GM19328 (cell line): ENCODE data around the gene PPIF.
A peak's percentile ranks its signal among the peaks of the same experiment; 100 is the strongest.

Experiments
- ATAC-seq: cut with Tn5 transposase; IDR thresholded peaks from one replicate; pipeline ENCODE4 v1.9.1; 2021; ENCODE audit warnings: mild to moderate bottlenecking, moderate library complexity; ENCODE audit not compliant: unreplicated experiment

The PPIF gene

GRCh38 chr10:79347226-79347893 lies at the start of gene PPIF:
Gene PPIF (plus strand): TSS chr10:79347469. CDS start chr10:79347549, 80 bp downstream.
- ATAC-seq, result peak; percentile 75

DNA sequence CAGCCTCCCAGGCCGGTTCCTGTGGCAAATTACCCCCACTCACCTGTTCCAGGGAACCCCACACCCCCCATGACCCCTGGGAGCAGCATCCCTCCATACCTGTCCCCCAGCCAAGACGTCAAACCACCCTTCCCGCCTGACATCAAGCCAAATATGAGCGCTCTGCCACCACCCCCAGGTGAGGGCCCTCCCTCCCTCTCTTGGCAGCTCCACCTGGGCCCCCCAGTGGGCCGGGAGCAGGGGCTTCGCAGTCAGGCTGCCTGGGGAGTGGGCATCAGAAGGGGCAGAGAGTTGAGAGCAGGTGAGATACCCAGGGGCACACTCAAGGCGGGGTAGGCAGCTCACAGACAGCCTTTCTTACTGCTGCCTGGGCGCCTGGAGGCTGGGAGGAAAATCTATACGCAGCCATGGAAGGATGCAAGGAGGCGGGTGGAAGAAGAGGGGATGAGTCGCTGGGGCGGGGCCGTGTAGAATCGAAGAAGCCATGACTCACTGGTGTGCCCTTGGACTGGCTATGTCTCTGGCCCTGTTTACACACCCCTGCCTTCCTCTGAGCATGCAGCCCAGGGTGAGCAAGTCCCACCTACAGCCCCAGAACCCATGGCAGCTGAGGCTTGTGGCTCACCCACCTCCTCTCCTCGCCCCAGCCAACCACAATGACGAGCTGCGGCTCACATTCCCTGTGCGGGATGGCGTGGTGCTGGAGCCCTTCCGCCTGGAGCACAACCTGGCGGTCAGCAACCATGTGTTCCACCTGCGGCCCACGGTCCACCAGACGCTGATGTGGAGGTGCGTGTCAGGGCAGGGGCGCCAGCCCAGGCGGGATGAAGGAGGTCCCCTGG lies 48.6 kb upstream of the PPIF start:
- no peak for ATAC-seq

- no peak for ATAC-seq
These were observed 47.6 kb upstream of the PPIF start for GRCh38 chr10:79299397-79300241.

DNA sequence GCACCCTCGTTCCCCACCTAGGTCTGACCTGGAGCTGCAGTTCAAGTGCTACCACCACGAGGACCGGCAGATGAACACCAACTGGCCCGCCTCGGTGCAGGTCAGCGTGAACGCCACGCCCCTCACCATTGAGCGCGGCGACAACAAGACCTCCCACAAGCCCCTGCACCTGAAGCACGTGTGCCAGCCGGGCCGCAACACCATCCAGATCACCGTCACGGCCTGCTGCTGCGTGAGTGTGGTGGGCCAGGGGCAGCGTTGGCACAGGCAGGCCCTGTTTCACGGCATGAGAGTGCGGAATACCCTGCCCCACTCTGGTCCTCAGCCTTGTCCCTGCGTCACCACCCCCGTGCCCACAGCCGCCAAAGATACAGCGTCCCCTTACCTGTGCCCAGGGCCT lies 46.6 kb upstream of the PPIF start:
- ATAC-seq, result no peak

DNA sequence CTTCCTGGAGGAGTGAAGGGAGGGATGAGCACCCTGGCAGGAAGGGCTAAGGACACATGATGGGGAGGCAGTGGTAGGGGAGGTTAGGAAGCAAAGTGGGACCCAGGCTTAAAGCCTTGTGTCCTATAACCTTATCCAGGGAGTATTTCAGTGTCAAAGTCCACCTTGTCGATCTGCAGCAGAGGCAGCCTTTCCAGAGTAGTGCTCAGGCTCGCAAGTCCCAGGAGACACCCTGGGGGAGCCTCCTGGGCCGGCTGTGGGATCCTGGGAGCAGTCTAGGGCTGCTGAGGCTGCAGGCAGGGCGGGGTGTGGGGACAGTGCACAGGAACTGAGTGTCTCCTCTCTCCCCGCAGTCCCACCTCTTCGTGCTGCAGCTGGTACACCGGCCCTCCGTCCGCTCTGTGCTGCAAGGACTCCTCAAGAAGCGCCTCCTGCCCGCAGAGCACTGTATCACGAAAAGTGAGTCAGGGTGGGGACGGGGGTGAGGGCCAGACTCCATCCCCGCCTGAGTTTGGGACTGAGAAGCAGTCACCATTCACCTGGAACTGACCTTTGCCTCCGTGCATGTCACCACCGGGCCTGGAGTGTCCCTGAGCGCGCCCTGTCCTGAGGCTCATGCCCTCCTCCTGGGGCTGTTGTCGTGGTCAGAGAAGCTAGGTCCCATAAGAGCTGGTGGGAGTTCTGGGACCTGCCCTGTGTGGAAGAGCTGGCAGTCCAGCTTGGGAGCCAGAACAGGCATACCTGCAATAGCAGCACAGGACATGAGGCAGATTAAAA lies 45.3 kb upstream of the PPIF start:
- no peak for ATAC-seq

DNA sequence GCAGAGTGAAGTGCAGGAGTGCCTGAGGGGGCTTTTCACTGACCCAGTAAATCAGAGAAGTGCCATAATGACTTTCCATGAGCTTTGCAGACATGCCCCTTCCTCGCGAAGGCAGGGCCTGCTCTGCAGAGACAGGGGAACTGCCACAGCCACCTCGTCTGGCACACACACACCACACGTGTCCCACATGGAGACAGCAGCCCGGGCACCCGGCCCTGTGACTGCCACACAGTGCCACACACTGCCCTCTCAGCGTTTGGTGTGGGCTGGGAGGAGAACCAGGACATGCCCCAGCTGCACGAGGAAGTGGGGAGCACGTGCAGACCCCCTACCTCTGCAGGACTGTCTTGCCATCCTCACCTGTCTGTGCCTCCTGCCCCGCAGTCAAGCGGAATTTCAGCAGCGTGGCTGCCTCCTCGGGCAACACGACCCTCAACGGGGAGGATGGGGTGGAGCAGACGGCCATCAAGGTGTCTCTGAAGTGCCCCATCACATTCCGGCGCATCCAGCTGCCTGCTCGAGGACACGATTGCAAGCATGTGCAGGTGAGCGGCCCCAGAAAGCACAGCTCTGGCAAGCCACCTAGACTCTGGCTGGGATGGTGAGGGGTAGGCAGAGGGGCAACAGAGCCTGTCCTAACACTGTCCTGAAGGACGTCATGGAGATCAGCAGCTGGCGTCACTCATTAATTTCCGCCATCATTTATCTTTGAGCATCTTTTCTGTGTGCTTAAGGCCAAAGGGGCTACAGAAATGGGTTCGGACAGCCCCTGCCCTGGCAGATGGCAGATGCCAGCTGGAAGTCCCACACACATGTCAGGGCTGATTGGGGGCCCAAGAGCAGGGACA lies 43.4 kb upstream of the PPIF start:
- ATAC-seq, result no peak

DNA sequence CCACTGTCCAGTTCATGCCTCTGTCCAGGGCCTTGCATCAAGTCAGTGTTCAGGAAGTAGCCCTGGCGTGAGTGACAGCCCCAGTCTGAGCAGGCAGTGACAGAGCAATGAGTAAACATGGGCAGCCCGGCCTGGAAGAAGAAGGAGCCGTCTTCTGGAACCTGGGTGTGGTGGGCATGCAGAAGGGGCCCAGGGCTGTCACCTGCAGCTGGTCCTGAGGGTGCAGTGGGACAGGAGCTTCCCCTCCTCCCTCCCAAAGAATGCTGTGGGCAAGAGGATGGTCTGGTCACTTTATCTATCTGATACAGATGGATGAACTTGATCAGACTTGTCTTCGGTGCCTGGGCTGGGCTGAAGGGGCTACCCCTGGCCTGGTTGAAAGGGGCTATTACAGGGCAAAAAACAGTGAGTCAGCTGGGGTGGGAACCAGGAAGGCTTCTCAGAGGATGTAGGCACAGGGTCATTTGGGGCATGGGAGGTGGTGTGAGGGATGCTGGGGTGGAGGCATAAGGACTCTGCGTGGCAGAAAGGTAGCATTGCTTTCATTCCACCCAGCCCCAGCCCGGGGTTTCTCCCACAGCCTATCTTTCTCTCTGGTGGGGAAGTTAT lies 42.7 kb upstream of the PPIF start:
- ATAC-seq, result no peak

- ATAC-seq, result no peak
These were observed 41.8 kb upstream of the PPIF start for GRCh38 chr10:79305515-79305914.

- ATAC-seq, result no peak
These were observed 41.3 kb upstream of the PPIF start for GRCh38 chr10:79305988-79306387.

GRCh38 chr10:79306644-79307220 lies 40.5 kb upstream of the PPIF start:
- ATAC-seq, result no peak

DNA sequence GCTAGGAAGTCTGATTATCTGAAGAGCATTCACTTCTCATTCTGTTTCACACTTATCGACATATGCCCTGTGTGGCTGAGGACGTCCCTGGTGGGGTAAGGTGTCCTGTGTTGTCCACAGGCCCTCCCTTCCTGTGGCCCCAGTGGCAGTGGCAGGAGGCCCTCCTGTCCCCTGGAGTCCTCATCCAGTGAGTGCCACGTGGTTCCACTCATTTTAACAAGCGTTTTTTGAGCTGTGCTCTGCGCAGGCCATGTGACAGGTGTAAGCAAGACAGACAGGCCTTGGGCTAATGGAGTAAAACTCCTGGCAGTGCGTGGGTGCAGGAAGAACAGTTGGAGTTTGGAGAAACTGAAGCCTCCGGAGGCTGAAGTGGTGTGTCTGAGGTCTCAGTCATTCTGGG lies 39.3 kb upstream of the PPIF start:
- ATAC-seq, result no peak

DNA sequence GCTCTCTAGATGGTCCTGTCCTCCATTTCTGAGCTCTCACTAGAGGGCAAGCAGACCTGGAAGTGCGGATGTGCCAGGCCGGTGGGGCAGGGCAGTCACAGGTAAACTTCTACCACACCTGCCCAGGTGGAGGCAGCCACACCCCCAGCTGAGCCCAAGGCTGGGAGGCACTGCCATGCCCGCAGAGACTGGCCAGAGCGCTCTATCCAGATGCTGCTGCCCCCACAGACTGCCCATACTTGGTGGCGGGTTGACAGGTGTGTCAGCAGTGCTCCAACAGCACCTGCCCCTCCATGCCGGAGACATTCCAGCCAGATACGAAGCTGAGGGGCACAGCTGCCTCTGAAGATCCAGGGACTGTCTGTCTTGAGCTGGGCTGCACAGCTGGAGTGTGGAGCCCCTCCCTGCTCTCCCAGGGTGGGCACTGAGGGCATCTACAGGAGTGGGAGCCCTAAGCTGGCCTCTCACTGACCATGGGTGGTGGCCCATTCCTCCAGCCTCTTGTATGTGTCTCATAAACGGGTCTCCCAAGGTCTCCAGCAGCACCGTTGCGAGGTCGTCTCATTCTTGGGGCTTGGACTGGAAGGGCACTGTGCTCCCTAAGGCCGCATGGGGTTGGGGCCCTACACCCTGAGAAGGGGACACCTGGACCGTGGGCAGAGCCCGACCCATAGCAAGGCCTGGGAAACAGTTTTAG lies 38.2 kb upstream of the PPIF start:
- ATAC-seq, result no peak

- ATAC-seq, result no peak
These were observed 36.9 kb upstream of the PPIF start for GRCh38 chr10:79310200-79310865.

DNA sequence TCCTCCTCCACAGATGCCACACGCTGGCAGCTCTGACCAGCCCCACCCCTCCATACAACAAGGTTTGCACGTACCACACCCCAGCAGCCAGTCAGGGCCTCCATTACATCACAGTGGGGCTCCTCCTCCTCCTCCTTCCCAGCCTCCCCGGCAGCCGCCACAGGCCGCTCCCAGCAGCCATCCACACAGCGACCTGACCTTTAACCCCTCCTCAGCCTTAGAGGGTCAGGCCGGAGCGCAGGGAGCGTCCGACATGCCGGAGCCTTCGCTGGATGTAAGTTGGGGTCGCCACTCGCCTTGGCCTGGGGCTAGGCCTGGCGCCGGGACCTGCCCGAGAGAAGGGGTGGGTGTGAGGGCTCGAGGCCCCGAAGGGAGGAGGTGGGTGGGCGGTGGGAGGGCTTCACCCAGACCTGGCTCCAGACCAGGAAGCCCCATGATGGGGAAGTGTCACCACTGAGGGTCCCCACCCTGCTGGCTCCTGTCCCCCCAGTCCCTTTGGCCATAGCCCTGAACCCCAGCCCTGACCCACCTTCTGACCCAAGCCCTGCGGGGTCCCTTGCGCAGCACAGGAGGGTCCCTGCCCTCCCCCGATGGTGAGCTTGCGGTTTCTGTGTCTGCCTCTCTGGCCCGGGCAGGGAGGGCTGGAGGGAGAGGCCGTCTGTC lies 36.2 kb upstream of the PPIF start:
- no peak for ATAC-seq

- no peak for ATAC-seq
These were observed 35.5 kb upstream of the PPIF start for GRCh38 chr10:79311581-79312407.

DNA sequence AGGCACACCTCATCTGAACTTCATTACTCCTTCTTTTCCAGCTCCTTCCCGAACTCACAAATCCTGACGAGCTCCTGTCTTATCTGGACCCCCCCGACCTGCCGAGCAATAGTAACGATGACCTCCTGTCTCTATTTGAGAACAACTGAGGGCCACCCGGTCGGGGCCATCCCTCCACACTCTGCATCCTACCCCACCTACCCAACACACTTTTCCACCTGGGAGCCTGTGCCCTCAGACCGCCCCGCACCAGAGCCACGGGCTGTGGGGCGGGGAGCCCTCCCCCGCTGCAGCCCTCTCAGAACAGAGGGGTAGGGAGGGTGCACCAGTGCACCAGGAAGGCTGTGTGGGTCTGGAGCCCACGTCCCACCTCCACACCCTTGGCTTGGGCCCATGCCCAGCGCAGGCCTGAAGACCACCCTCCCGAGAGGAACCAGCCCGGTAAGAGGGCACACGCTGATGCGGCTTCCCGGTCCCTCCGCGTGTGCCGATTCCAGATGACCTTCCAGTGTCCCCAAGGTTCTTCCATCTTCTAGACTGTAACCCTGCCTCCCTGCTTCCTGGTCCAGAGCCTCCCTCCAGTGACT lies 34.6 kb upstream of the PPIF start:
- no peak for ATAC-seq
